ENCODE data around the gene PIM1.
A peak's percentile ranks its signal among the peaks of the same experiment; 100 is the strongest.
"Not testable (repeated sequence)": the region's sequence is repeated elsewhere in the genome, so short reads cannot be mapped to it uniquely, and the experiment has no call there.

The PIM1 gene

GRCh38 chr6:37194886-37195285 lies 24.9 kb downstream of the PIM1 start:
- not testable (repeated sequence) for DNase-seq

GRCh38 chr6:37196451-37196850 lies 26.5 kb downstream of the PIM1 start:
- not testable (repeated sequence) for DNase-seq

DNA sequence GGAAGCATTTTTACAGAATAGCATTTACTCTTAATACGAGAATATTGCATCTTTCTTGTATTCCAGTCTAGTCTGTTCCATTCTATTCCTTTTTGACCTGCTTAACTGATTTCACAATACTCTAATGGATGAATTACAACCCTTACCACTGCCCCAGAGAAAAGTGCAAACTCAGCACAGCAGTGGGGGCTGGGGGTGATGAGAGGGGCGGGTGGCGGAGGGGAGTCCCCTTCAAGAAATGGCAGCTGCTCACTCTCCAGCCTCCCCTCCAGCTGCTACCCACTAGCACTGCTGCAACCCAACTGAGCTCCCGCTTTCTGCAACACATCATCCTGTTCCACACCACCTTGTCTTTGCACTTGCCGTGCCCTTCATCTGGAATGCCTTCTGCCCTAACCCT lies 30.1 kb downstream of the PIM1 start:
- no peak for DNase-seq

DNA sequence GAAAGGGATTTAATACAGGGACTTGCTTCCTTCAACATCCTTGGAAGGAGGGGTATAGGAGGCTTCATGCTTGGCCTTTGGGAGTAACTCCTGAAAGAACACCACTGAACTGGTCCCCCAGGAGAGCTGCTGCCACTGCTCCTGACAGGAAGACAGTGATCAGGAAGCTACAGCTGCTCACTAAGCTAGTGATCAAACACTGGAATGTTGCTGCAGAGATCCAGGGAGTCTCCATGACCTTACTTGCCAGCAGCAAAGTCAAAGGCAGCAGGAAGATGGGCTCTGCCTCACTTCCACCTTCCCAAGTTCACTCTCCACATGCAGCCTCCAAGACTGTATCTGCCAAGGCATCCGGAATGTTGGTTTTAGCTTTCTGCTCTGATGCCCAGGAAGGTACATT lies 31.8 kb downstream of the PIM1 start:
- no peak for DNase-seq

- DNase-seq: no peak
Observed at GRCh38 chr6:37202788-37203491, 33.0 kb downstream of the PIM1 start.

DNA sequence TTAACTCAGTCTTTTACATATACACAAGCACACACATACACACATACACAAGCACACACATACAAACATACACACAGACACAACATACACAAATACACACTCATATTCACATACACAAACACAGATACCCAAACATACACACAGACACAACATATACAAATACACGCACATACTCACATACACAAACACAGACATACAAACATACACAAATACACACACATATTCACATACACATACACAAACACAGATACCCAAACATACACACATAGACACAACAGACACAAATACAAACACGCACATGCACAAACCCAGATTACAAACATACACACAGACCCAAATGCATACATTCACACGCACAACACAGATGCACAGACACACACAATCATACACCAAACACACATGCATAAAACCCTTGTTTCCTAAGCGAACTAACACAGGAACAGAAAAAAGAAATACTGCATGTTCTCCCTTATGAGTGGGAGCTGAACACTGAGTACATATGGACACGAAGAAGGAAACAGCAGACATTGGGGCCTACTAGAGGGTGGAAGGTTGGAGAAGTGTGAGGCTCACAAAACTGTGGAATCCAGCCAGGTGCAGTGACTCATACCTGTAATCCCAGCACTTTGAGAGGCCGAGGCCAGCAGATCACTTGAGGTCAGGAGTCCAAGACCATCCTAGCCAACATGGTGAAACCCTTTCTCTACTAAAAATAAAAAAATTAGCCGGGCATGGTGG lies 34.2 kb downstream of the PIM1 start:
- DNase-seq: no peak

GRCh38 chr6:37205175-37205996 lies 35.4 kb downstream of the PIM1 start:
- no peak for DNase-seq

GRCh38 chr6:37205997-37206340 lies 36.0 kb downstream of the PIM1 start:
- no peak for DNase-seq

DNA sequence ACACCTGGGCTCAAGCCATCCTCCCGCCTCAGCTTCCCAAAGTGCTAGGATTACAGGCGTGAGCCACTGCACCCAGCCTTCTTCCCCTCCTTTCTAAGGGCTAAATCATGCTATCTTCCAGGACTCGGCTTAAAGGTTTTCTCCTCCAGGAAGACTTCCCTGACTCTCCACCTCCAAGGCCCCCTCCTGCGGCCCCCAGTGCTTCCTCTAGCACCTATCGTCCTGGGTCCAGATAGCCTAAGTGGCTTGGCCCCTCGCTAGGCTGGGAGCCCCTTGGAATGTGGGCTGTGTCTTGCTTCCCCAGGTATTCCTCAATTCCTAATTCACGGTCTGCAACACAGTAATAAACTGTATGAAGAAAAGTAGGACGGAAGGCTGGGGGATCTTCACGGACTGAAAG lies 36.7 kb downstream of the PIM1 start:
- no peak for DNase-seq

DNA sequence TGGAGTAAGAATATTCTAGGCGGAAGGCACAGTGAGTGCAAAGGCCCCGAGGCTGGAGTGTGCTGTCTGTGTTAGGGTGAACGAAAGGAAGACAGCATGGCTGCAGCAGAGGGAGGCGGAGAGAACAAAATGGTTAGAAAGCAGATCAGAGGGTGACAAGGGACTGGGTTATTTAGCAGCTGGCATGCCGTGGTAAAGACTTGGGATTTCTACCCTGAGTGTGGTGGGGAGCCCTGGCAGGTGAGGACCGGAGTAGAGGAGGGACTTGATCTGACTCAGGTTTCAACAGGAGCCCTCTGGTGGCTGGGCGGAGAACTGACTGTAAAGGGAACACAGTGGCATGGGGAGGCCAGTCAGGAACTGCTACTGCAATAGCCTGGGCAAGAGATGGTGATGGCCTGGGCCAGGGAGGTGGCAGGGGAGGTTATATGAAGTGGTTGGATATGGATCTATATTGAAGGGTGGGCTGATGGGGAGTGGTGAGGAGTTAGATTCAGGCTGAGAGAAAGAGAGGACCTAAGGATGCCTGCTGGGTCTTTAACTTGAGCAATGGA lies 38.0 kb downstream of the PIM1 start:
- DNase-seq: peak; percentile 48

GRCh38 chr6:37208793-37209192 lies 38.8 kb downstream of the PIM1 start:
- no peak for DNase-seq

- no peak for DNase-seq
Observed at GRCh38 chr6:37209461-37210205, 39.7 kb downstream of the PIM1 start.

DNA sequence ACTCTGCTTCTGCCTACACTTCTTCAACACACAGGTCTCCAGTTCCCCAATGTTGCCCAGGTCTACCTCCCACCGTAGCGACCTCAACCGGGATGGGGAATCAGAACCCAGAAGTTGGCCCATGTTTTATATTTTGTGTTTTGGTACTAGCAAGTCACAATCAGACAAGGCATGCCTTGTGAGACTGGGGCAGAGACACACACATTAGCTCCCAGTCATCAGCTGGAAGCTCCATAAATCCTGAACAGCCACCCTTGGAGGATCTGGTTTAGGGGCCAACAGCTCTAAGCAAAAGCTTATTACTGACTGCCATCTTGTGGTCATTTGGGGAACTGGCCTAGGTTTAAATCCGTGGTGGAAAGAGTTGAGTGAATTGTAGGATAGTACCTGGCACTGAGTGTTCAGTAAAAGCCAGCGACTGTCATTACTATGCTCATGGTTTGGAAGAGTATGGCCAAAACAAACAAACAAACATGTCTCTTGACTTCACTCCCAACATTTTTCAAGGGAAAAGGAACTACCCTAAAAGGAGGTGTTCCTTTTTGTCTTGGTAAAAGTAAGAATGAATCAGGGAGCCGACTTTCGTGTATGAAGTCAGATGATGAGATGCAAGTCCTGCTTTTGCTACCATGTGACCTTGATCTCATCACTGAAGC lies 40.5 kb downstream of the PIM1 start:
- peak; percentile 70 for DNase-seq

DNA sequence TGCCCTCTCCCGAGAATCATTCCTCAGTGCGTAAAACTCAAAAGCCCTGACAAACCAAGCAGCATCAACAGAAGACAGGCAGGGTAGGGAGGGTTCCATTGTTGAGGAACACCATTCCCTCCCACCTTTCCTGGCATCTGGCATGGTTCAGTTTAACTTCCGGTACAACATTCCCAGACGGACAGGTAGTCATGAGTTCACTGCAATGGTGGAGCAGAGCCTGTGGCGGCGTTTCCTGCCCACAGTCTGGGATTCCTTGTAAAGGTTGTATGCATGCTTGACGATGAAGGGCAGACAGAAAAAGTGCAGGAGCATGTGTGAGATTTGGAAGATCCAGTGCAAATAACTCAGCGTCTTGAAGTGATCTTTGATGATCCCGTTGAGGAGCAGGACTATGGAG lies 42.3 kb downstream of the PIM1 start:
- DNase-seq: no peak

GRCh38 chr6:37218061-37218460 lies 48.1 kb downstream of the PIM1 start:
- no peak for DNase-seq

DNA sequence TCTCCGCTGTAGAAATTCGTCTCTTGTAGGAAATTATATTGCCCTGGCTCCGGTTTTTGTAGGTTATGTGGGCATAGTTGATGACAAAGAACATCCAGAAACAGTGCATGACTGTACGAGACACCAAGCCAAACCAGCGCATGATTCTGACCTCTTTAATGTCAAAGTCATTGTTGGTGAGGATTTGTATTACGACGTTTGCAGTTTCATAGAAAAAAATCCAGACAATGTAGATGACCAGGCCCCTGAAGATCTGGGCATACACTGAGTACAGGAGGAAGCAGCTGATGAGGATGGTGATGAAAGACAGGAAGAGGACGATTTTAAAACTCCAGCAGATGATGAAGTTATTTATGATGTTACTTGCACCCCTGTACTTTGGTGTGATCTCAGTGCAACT lies 48.6 kb downstream of the PIM1 start:
- DNase-seq: no peak

- peak; percentile 70 for DNase-seq
Observed at GRCh38 chr6:37221585-37222124, 51.7 kb downstream of the PIM1 start.

DNA sequence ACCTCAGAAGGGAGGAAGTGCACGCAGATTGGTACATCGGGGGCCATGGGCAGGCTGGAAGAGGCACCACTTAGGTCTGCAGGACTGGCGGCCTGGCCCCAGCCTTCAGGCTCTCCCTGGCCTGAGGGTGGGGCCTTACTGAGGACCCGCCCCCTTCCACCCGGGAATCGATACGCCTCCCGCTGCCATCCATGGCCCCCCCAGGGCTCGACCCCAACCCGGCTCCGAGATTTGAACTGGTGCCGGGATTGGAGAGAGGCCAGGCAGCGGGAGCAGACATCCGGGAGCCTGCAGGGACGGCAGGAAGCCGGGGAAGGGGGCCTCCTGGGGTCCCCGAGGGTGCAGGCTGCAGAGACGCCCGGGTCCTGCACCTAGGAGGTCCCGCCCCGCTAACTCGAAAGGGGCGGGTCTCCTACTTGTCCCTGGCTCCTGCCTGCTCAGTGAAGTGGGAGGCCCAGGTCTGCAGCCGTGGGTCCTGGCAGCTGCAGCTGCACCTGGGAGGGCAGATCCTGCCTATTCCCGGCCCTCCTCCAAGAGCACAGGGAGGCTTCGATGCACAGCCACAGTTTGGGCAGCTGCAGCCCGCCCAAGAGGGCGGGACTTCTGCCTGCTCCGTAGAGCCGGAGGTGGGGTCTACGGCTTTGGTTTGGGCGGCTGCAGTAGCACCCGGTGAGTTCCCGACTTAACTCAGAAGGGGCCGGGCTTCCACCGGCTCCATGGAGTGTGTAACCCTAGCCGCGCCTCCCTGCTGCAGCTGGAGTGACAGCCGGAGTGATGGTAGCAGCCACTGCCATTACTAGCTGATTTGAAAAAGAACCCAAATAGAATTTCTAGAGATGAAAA lies 52.4 kb downstream of the PIM1 start:
- DNase-seq: peak; percentile 90

DNA sequence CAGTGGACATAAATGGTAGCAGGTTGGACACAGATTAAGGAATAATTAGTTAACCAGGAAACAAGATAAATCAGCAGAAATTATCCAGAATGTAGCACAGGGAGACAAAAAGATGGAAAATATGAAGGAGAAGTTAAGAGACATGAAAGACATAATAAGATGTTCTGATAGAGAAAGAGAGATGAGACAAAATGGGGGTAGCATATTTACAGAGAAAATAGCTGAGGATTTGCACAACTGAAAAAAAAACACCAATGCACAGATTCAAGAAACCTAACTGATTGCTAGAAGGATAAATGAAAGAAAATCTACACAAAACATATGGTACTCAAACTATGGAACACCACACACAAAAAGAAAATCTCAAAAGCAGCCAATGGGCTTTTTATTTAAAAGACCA lies 53.0 kb downstream of the PIM1 start:
- no peak for DNase-seq
